Activated CD8-positive, alpha-beta memory T cell treated with anti-CD3 and anti-CD28 coated beads for 4 hours (primary cell): ENCODE data around the gene ANAPC7.
"Not testable (repeated sequence)": the region's sequence is repeated elsewhere in the genome, so short reads cannot be mapped to it uniquely, and the experiment has no call there.

Source experiments
- DNase-seq, 2 donors: peaks; one replicate each; pipeline ENCODE4 v3.0.0-alpha.2; 2020; ENCODE audit warnings: low read depth in 2 of 2

The ANAPC7 gene, protein sequence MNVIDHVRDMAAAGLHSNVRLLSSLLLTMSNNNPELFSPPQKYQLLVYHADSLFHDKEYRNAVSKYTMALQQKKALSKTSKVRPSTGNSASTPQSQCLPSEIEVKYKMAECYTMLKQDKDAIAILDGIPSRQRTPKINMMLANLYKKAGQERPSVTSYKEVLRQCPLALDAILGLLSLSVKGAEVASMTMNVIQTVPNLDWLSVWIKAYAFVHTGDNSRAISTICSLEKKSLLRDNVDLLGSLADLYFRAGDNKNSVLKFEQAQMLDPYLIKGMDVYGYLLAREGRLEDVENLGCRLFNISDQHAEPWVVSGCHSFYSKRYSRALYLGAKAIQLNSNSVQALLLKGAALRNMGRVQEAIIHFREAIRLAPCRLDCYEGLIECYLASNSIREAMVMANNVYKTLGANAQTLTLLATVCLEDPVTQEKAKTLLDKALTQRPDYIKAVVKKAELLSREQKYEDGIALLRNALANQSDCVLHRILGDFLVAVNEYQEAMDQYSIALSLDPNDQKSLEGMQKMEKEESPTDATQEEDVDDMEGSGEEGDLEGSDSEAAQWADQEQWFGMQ

DNA sequence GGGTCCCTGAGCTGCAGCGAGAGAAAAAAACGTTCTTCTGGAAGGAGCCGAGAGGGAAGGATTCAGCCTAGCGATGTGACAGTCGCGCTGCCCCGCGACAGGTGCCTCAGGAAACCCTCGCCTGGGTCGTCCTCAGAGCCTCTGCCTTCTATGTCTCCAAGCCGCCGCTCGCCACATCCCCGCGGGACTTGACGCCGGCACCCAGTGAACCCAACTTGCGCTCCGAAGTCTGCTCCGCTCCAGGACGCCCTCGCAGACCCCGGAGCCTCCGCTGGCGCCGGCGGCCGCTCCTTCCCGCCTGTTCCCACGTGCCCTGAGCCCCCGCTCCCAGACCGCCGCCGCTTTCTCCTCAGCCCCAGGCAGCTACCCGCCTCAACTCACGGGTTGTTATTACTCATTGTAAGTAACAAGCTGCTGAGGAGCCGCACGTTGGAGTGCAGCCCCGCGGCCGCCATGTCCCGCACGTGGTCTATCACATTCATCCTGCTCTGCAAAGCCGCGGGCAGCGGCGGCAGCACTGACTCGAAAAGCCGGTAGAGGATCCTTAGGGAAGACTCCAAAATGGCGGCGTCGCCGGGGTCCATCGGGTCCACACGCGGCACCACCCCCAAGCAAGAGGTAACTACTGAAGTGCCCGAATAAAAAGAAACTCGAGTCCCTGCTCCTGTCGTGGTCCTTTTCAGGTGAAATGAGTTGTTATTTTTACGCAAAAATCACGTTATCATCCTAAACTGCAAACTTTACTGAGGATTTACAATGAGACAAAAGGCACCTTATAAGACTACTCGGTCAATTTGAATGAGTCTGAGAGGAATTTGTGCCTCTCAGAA, at the start of gene ANAPC7:
Gene ANAPC7 (minus strand): TSS at position 563 of the 830 bp plus-strand sequence. CDS start 81 bp downstream, at position 482.
- DNase-seq: peak; percentile 64 to 75

DNA sequence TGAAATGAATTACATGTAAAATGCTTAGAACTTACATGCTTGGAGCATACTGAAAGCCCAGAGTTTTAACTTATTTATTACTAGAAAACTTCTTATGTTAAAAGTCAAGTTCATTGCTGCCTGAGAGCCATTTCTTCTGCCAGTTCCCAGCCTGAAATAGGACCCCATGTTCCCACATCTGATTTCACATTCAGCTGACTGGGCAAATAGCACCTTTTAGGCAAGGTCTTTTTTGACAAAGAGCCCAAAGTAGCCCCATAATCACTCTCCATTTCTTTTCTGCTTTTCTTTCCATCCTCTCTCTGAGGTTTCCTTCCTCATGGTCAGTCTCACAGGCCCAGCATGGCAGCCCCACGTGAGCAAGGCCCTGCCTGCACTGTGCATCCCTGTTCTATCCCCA, 47.8 kb upstream of the ANAPC7 start:
- no peak for DNase-seq

DNA sequence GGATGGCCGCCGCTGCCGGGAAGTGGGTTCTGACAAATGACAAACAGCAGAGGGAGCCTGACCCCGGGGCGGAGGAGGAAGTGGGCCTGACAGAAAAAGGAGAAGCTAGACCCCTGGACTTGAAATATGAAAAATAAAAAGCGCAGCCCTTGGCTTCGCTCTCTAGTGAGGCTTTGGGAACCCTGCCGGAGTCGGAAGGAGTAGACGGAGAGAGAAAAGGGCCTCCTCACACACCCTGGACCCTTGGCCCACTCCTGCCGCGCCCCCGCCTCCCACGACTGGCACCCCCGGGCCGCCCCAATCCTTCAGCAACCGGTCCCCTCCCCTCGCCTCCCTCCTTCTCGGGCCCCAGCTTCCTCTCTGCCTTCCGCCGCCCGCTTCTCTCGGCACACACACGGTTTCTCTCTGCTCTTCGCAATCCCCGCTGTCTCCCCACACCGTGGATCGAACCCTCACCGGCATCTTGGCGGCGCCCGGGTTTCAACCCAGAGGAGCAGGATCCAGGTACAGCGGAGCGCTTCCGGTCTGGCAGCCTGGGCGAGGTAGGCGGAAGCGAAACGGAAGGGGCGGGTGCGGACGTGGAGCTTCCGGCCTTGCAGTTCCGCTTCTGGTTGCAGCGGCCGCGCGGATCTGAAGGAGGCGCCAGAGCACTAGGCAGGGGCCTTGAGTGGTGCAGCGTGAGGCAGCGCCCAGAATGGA, 46.4 kb upstream of the ANAPC7 start, which contains the start of gene ARPC3:
Gene ARPC3 (minus strand): TSS at position 539 of the 699 bp plus-strand sequence. CDS start 77 bp downstream, at position 462.
- DNase-seq: peak; percentile 87 to 89

DNA sequence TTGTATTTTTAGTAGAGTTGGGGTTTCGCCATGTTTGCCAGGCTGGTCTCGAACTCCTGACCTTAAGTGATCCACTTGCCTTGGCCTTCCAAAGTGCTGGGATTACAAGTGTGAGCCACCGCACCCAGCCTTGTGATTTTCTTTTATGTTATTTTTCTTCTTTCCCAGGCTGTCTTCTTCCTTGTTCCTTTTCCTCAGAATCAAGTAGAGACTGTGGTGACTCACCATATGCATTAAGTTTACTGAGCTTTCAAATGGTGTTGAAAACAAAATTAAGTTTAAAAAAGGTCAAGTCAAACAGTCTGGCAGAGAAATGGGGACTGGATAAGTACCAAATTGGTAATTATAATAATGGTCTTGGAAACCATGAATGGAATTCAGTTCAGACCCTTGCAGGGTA, 40.9 kb upstream of the ANAPC7 start:
- no peak for DNase-seq

DNA sequence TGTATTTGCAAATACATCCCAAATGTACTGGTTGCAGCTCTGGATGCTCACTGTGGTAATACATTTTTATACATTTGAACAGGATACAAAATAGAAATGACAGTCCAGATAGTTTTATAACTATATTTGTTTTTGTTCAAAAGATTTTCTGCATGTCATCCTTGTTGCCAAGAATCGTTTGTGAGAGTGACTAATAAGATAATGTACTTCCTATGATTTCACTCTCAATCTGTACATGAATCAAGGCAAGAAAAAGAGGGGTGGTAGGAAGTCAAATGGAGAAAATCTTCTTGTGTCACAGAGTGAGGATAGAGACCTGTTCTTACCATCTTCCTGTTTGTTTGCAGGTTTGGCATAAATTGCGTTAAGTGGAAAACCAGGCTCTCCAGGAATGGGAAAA, 32.7 kb upstream of the ANAPC7 start:
- DNase-seq: no peak

DNA sequence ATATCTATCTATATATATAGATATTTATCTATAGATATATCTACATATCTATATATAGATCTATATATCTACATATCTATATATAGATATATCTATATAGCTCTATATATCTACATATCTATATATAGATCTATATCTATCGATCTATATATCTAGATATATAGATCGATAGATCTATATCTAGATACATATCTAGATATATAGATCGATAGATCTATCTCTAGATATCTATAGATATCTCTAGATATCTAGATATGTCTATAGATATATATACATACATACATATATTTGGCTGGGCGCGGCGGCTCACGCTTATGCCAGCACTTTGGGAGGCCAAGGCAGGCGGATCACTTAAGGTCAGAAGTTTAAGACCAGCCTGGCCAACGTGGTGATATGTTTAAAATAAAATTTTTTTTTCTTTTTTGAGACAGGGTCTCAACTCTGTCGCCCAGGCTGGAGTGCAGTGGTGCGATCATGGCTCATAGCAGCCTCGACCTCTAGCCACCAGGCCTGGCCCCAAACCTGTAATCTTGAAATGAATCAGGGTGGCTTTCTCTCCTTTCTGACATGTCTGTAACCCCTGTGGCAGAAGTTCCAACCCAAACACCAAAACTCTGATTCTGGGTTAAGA, 28.6 kb upstream of the ANAPC7 start:
- no peak for DNase-seq

DNA sequence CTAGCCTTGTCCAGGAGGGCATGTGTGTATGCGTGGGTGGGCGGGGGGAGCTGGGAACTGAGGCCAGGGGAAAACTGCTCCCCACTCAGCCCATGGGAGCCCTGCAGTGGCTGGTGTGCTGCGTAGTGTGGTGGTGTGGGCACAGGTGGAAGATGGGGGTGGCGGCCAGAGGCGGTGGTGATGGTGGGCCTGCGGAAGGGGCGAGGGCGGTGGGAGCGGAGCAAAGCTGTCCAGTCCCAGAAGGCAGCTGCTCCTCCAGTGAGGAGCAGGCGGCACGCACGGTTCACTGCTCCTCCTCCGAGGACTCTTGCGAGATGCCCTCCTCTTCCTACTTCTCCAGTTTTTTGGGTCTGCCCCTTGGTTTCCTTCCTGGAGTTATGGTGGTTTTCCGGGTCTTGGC, 26.2 kb upstream of the ANAPC7 start:
- DNase-seq: not testable (repeated sequence)

DNA sequence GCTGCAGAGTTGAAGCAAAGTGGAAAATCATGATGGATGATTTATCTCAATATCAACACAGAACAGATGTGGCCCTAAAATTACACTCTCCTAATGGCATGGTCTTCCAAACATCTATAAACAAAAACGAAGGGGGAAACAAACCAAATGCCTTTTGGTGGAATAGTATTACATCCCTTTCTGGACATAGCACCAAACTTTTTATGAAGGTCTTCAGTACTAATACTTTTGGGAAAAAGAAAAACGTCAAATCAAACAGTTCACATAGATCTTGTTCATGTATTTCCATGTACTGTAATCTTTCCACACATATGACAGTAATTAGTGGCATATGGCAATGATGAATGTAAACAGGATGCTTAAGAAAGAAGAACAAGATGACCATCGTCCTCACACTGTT, 22.9 kb upstream of the ANAPC7 start:
- DNase-seq: no peak

DNA sequence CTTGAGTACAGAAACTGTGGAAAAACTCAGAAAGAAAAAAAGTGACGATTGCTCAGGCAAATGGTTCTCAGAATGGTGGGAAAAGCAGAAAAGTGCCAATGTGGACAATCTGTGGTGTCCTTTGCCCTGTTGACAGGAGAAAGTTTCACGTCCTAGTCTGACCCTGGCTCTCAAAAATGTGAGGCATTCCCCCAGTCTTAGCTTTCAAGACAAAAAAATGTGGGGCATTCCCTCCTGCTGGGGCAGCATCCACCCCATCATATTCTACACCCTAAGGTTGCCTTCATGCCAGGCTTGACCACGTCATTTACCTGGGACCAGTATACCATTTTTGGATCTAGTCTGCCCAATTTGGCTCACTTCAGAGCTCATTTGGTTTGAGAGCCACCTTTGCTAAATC, 20.7 kb upstream of the ANAPC7 start:
- DNase-seq: no peak

DNA sequence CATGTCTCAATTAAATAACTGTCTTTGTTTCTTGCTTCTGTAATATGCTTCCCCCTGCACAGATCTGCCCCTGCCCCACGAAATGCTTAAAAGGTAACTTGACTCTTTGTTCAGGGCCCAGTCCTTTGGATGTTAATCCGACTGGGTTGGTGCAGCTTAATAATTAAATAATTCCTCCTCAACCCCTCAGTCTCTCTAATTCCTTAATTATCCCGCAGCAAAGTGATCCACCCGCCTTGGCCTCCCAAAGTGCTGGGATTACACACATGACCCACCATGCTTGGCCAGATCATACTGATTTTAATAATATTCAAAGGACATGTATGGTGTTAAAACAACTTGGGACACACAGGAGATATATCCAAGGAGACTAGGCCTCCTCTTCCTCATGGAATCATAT, 18.2 kb upstream of the ANAPC7 start:
- no peak for DNase-seq

DNA sequence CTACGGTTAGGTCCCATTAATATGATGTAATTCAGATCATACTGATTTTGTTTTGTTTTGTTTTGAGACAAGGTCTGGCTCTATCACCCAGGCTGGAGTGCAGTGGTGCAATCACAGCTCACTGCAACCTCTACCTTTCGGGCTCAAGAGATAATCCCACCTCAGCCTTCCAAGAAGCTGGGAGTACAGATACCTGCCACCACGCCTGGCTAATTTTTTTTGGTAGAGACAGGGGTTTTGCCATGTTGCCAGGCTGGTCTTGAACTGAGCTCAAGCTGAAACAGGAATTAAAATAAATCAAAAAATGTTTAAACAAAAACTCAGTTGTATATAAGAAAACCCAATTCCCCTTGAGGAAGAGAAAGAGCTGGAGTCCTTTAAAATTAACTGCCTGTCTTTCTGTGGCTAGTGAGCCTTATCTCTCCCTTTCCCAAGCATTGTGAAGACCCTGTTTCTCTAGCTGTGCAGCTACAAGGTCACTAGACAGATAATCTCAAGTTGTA, 17.7 kb upstream of the ANAPC7 start:
- no peak for DNase-seq

DNA sequence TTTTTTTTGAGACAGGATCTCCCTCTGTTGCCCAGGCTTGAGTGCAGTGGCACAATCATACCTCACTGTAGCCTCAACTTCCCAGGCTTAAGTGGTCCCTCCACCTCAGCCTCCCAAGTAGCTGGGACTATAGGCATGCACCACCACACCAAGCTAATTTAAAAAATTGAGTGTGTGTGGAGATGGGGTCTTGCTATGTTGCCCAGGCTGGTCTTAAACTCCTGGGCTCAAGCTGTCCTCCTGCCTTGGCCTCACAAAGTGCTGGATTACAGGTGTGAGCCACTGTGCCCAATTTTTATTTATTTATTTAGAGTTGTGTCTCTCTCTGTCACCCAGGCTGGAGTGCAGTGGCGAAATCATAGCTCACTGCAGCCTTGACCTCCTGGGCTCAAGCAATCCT, 17.1 kb upstream of the ANAPC7 start:
- DNase-seq: not testable (repeated sequence)

DNA sequence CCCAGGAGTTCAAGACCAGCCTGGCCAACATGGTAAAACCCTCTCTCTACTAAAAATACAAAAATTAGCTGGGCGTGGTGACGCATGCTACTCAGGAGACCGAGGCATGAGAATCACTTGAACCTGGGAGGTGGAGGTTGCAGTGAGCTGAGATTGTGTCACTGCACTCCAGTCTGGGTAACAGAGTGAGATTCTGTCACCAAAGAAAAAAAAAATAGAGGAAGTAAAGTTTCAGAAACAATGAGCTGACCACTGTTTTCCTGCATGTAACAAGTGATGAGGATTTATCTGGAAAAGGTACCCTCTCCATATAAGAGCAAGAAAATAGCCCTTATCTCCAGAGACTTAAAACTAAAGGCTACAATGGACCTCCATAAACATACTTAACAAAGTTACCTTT, 13.6 kb upstream of the ANAPC7 start:
- not testable (repeated sequence) for DNase-seq

DNA sequence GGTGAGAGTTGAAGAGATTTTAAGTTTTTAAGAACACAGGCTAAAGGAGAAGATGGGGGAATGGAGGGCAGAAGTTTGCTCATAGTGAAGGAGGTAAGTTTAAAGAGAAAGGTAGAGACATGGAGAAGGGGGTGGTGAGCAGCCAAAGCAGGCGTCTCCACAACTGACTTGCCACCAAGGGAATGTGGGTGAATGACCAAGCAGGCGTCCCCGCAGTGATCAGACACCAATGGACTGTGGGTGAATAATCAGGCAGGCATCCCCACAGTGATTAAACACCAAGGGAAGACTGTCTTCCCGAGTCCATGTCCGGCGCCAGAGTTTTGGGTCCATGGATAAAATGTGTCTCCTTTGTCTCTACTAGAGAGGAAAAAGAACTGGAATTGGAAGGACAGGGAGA, 6.6 kb upstream of the ANAPC7 start:
- not testable (repeated sequence) for DNase-seq

DNA sequence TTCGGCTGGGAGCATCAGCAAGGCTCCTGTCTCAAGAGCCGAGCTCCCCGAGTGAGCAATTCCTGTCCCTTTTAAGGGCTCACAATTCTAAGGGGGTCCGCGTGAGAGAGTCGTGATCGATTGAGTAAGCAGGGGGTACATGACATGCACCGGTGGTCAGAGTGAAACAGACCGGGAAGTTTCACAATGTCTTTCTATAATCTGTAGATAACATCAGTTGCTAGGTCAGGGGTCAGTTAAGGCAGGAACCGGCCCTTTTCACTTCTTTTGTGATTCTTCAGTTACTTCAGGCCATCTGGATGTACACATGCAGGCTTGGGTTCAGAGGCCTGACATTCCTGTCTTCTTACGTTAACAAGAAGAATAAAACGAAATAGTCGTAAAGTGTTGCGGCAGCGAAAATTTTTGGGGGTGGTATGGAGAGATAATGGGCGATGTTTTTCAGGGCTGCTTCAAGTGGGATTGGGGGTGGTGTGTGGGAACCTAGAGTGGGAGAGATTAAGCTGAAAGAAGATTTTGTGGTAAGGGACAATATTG, 1.7 kb upstream of the ANAPC7 start:
- not testable (repeated sequence) for DNase-seq

DNA sequence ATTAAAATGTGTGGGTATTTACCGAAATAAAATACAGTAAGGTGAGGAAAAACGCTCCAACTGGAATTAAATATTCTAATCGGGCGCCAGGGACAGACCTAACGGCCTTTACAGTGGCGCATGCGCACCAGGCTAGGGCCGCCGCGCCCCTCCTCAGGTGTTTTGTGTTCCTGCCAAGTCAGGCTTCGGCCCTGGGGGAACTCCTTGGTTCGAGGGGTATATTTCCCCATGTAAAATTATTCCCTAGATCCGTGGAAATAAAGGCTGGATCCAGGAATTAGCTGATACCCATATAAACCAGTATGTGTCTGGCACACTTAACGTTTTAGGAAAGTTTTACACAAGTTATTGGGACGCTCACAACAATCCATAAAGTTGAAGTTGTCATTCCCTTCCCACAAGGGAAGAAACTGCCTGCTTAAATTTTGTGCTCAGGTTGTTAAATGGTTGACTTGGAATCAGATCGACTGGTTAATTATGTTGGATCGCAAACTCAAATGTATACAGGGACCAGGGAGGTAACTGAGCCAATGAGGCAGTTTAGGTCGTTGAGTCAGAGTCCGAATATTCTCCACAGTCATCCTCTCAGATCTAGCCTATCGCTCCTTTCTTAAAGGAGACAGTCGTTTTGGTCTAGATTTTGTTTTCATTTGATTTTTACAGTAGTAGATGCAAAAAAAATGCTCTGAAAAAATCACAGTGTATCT, 621 bp upstream of the ANAPC7 start:
- DNase-seq: peak; percentile 58 to 62

DNA sequence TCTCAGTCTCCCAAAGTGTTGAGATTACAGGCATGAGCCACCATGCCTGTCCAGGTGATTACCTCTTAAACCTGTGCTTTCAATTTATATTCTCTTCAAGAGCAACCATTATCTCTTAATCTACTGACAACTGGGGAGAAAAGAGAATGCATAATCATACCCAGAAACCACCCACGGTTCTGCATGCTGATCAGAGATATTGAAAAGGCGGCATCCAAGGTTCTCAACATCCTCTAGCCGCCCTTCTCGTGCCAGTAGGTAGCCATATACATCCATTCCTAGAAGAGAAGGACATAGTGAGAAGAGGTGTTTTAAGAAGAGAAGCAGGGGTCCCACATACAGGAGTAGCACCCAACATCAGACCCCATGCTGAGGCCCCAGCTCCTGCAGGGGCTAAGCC, 20.8 kb downstream of the ANAPC7 start:
- DNase-seq: no peak

DNA sequence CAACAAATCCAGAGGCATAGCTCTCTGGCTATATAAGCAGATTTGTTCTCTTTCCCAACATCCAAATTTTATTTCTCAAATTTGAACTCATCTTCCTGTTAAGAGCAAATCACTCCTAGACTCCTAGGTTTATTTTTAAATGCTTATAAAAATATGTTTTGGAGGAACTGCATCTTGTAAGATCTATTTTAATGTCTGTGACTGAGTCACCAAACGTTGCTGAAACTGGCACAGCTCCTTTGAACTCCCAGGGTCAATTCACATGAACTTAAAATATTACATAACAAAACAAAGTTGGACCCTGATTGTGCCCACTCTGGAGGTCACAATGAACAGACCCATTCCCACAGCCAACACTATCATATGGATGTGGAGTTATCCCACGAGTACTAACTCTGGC, 23.9 kb downstream of the ANAPC7 start:
- DNase-seq: no peak

DNA sequence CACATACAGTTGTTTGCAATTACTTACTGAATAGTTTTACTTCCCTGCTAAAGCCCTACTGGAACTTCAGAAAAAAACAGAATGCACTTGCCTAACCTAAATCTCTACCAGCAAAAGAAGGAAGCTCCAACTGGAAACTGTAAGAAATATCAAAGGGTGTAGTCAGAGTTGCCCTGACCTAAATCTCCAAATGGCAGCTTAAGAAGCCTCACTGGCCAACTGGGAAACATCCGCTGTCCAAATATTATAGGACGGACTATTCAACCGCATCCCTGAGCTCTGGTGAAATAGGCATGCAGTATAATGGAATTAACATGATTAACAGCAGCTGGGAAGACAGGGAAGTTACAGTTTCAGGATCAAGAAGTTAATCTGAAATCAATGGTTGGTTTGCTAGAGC, 24.3 kb downstream of the ANAPC7 start:
- no peak for DNase-seq

DNA sequence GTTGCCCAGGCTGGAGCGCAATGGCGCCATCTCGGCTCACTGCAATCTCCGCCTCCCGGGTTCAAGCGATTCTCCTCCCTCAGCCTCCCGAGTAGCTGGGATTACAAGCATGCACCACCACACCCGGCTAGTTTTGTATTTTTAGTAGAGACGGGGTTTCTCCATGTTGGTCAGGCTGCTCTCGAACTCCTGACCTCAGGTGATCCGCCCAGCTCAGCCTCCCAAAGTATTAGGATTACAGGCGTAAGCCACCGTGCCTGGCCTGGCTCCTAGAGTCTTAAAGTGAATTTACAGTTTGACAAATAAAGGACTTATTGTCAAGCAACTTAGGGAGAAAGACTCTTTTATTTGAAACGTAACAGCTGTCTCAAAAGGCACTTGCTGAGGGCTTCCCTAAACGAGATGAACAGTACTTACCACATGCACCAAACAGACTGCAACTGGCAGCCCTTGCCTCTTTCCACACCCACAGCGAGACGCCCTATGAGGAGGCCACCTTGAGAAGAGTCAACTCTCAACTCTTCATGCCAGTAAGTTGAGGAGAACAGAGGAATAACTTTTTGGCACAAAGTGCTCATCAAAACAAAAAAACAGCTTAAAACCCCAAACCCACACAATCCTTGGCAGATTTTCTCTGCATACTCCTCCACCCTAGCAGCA, 25.2 kb downstream of the ANAPC7 start:
- not testable (repeated sequence) for DNase-seq
